ENCODE data around the gene JAK2. TPM values are rescaled to one million over a fixed set of nuclear protein-coding genes. Genes with fewer than 3 reads are reported as not detected.

JAK2 gene
- total and polyA plus RNA-seq, 2 experiments from 2014 or later: 14.3 to 17.1 TPM

- Histone ChIP-seq H3K9me3 (ENCODE audit: low read depth) (no peaks in the 10 kb centered on the region), H2AFZ (no peak overlapping the region), H3K79me2 (no peaks in the 10 kb centered on the region), H3K4me3 (no peak overlapping the region), H3K27ac (no peak overlapping the region), H3K36me3 (replicated peaks; ENCODE audit: insufficient read depth, low read depth) (no peaks in the 10 kb centered on the region), H3K4me1 (ENCODE audit: insufficient read depth) (no peaks in the 10 kb centered on the region), H3K9me2 (replicated peaks; ENCODE audit: insufficient read depth) (no peaks in the 10 kb centered on the region), H4K20me1 (ENCODE audit: insufficient read depth, poor library complexity, severe bottlenecking) (no peaks in the 10 kb centered on the region), H3K27me3 (no peaks in the 10 kb centered on the region), H3K4me2 (no peak overlapping the region)
- DNase-seq (ENCODE audit: low spot score): no peak
- TF ChIP-seq EZH2 (IDR thresholded peaks at IDR 0.05; ENCODE audit: borderline replicate concordance): no peak
- TF ChIP-seq EZH2phosphoT487 (IDR thresholded peaks at IDR 0.05; ENCODE audit: low read depth, severe bottlenecking, unreplicated experiment): no peak
- TF ChIP-seq CTCF (IDR thresholded peaks at IDR 0.05; ENCODE audit: poor library complexity): no peak
- WGBS (ENCODE audit: low lambda C conversion rate, missing lambda C conversion rate): 70% methylated on average over 1 of the region's 1 CpG
These were observed 77.6 kb downstream of the JAK2 start for GRCh38 chr9:5062631-5063030.

- 83% methylated on average over 1 of the region's 1 CpG for WGBS (ENCODE audit: low lambda C conversion rate, missing lambda C conversion rate)
- Histone ChIP-seq H3K4me3 (no peak overlapping the region), H3K79me2 (no peaks in the 10 kb centered on the region), H3K9me2 (replicated peaks; ENCODE audit: insufficient read depth) (no peaks in the 10 kb centered on the region), H4K20me1 (ENCODE audit: insufficient read depth, poor library complexity, severe bottlenecking) (no peaks in the 10 kb centered on the region), H3K4me1 (ENCODE audit: insufficient read depth) (no peaks in the 10 kb centered on the region), H3K27ac (no peak overlapping the region), H3K4me2 (no peak overlapping the region), H3K36me3 (replicated peaks; ENCODE audit: insufficient read depth, low read depth) (no peaks in the 10 kb centered on the region), H3K9me3 (ENCODE audit: low read depth) (no peaks in the 10 kb centered on the region), H3K27me3 (no peaks in the 10 kb centered on the region), H2AFZ (no peak overlapping the region)
- no peak for TF ChIP-seq EZH2 (IDR thresholded peaks at IDR 0.05; ENCODE audit: borderline replicate concordance)
- no peak for TF ChIP-seq CTCF (IDR thresholded peaks at IDR 0.05; ENCODE audit: poor library complexity)
- no peak for TF ChIP-seq EZH2phosphoT487 (IDR thresholded peaks at IDR 0.05; ENCODE audit: low read depth, severe bottlenecking, unreplicated experiment)
- DNase-seq (ENCODE audit: low spot score): no peak
These were observed 87.8 kb downstream of the JAK2 start for GRCh38 chr9:5072871-5073270.

GRCh38 chr9:5073701-5074100 lies 88.6 kb downstream of the JAK2 start:
- H3K36me3 ChIP-seq (replicated peaks; ENCODE audit: insufficient read depth, low read depth): no peaks in the 10 kb centered on the region
- H3K79me2 ChIP-seq: no peaks in the 10 kb centered on the region
- no peaks in the 10 kb centered on the region for H3K4me1 ChIP-seq (ENCODE audit: insufficient read depth)
- no peaks in the 10 kb centered on the region for H3K27me3 ChIP-seq
- no peaks in the 10 kb centered on the region for H3K9me3 ChIP-seq (ENCODE audit: low read depth)
- H3K9me2 ChIP-seq (replicated peaks; ENCODE audit: insufficient read depth): no peaks in the 10 kb centered on the region
- no peaks in the 10 kb centered on the region for H4K20me1 ChIP-seq (ENCODE audit: insufficient read depth, poor library complexity, severe bottlenecking)
- TF ChIP-seq CTCF (IDR thresholded peaks at IDR 0.05; ENCODE audit: poor library complexity) (no peak), EZH2 (IDR thresholded peaks at IDR 0.05; ENCODE audit: borderline replicate concordance) (no peak), EZH2phosphoT487 (IDR thresholded peaks at IDR 0.05; ENCODE audit: low read depth, severe bottlenecking, unreplicated experiment) (no peak)
- no peak overlapping the region for H2AFZ ChIP-seq
- H3K27ac ChIP-seq: no peak overlapping the region
- no peak for DNase-seq (ENCODE audit: low spot score)
- H3K4me2 ChIP-seq: no peak overlapping the region
- H3K4me3 ChIP-seq: no peak overlapping the region
- WGBS (ENCODE audit: low lambda C conversion rate, missing lambda C conversion rate): 66% methylated on average over 1 of the region's 1 CpG

GRCh38 chr9:5085993-5086392 lies 100.9 kb downstream of the JAK2 start:
- Histone ChIP-seq H3K79me2 (no peaks in the 10 kb centered on the region), H3K9me2 (replicated peaks; ENCODE audit: insufficient read depth) (no peaks in the 10 kb centered on the region), H3K4me2 (no peak overlapping the region), H3K4me1 (ENCODE audit: insufficient read depth) (no peaks in the 10 kb centered on the region), H3K27ac (no peak overlapping the region), H3K4me3 (no peak overlapping the region), H3K36me3 (replicated peaks; ENCODE audit: insufficient read depth, low read depth) (no peaks in the 10 kb centered on the region), H4K20me1 (ENCODE audit: insufficient read depth, poor library complexity, severe bottlenecking) (no peaks in the 10 kb centered on the region), H3K27me3 (no peaks in the 10 kb centered on the region), H3K9me3 (ENCODE audit: low read depth) (no peaks in the 10 kb centered on the region), H2AFZ (no peak overlapping the region)
- no peak for DNase-seq (ENCODE audit: low spot score)
- WGBS (ENCODE audit: low lambda C conversion rate, missing lambda C conversion rate): 98% methylated on average over 30 of the region's 30 CpGs
- no peak for TF ChIP-seq EZH2 (IDR thresholded peaks at IDR 0.05; ENCODE audit: borderline replicate concordance)
